Hepatocyte (in vitro differentiated cells): Measurements from ENCODE around the gene PSMD8. TPM values are rescaled to one million over a fixed set of nuclear protein-coding genes. Genes with fewer than 3 reads are reported as not detected.
A peak's percentile ranks its signal among the peaks of the same experiment; 100 is the strongest.

Experiments
- DNase-seq: peaks from one replicate; pipeline ENCODE4 v3.0.0-alpha.2; 2016; ENCODE audit warnings: low spot score
- H2AFZ ChIP-seq: fragments of 200-600 bp; sonication (generic); 2 replicates; pipeline ENCODE4 v1.6.0; 2016; ENCODE audit warnings: antibody characterized with exemption, mild to moderate bottlenecking
- H3K27ac ChIP-seq: fragments of 200-600 bp; sonication (generic); 2 replicates; pipeline ENCODE4 v1.5.1; 2016; ENCODE audit warnings: mild to moderate bottlenecking
- H3K27me3 ChIP-seq: fragments of 200-600 bp; sonication (generic); 2 replicates; pipeline ENCODE4 v1.6.1; 2016
- H3K36me3 ChIP-seq: fragments of 200-600 bp; sonication (generic); replicated peaks from 2 replicates; pipeline ENCODE4 v1.5.1; 2016; ENCODE audit warnings: low read depth; ENCODE audit not compliant: insufficient read depth
- H3K4me1 ChIP-seq: fragments of 200-600 bp; sonication (generic); 2 replicates; pipeline ENCODE4 v1.5.1; 2016; ENCODE audit warnings: mild to moderate bottlenecking, moderate library complexity; ENCODE audit not compliant: insufficient read depth
- H3K4me2 ChIP-seq: fragments of 200-600 bp; sonication (generic); 2 replicates; pipeline ENCODE4 v1.6.0; 2016
- H3K4me3 ChIP-seq: fragments of 200-600 bp; sonication (generic); 2 replicates; pipeline ENCODE4 v1.5.1; 2016; ENCODE audit warnings: mild to moderate bottlenecking
- H3K79me2 ChIP-seq: fragments of 200-600 bp; sonication (generic); 2 replicates; pipeline ENCODE4 v1.6.0; 2017; ENCODE audit warnings: mild to moderate bottlenecking
- H3K9me2 ChIP-seq: fragments of 200-600 bp; sonication (generic); replicated peaks from 2 replicates; pipeline ENCODE4 v1.6.0; 2017; ENCODE audit warnings: mild to moderate bottlenecking; ENCODE audit not compliant: insufficient read depth
- H3K9me3 ChIP-seq: fragments of 200-600 bp; sonication (generic); 2 replicates; pipeline ENCODE4 v1.5.1; 2016; ENCODE audit warnings: low read depth, mild to moderate bottlenecking
- H4K20me1 ChIP-seq: fragments of 200-600 bp; sonication (generic); 2 replicates; pipeline ENCODE4 v1.6.0; 2016; ENCODE audit warnings: mild to moderate bottlenecking; ENCODE audit not compliant: insufficient read depth, poor library complexity, severe bottlenecking
- EZH2 ChIP-seq: fragments of 200-600 bp; sonication (generic); IDR thresholded peaks from 2 replicates; pipeline ENCODE4 v1.6.1; 2016; ENCODE audit warnings: antibody characterized with exemption, mild to moderate bottlenecking, borderline replicate concordance
- EZH2phosphoT487 ChIP-seq: fragments of 200-600 bp; sonication (generic); IDR thresholded peaks from one replicate; pipeline ENCODE4 v1.6.1; 2018; ENCODE audit warnings: antibody characterized with exemption, mild to moderate bottlenecking, low read depth, moderate library complexity; ENCODE audit not compliant: unreplicated experiment, severe bottlenecking
- WGBS: methylation state at CpG from one replicate; pipeline ENCODE4 v1.1.6; 2016; ENCODE audit warnings: low lambda C conversion rate; ENCODE audit errors: missing lambda C conversion rate; 5-methylcytosine and 5-hydroxymethylcytosine counted together
- polyA plus RNA-seq: library from polyadenylated mRNA; unstranded; fragments of >200 nt; fragmentation: Nextera tagmentation; extraction: Ambion mirVana; gene quantifications from 2 replicates; pipeline ENCODE4 v1.2.1, GENCODE V29; 2016
- total RNA-seq: library from RNA; depleted of rRNA; stranded (reverse); fragments of >200 nt; gene quantifications from 2 replicates; pipeline ENCODE4 v1.2.3, GENCODE V29; 2014
- TF ChIP-seq, protein P1 (sequence below): fragments of 200-600 bp; sonication (generic); IDR thresholded peaks from 2 replicates; pipeline ENCODE4 v1.5.1; 2016; ENCODE audit warnings: antibody characterized with exemption, mild to moderate bottlenecking; ENCODE audit not compliant: poor library complexity

PSMD8 gene
- total and polyA plus RNA-seq, 2 experiments from 2014 or later = 250 to 278 TPM

DNA sequence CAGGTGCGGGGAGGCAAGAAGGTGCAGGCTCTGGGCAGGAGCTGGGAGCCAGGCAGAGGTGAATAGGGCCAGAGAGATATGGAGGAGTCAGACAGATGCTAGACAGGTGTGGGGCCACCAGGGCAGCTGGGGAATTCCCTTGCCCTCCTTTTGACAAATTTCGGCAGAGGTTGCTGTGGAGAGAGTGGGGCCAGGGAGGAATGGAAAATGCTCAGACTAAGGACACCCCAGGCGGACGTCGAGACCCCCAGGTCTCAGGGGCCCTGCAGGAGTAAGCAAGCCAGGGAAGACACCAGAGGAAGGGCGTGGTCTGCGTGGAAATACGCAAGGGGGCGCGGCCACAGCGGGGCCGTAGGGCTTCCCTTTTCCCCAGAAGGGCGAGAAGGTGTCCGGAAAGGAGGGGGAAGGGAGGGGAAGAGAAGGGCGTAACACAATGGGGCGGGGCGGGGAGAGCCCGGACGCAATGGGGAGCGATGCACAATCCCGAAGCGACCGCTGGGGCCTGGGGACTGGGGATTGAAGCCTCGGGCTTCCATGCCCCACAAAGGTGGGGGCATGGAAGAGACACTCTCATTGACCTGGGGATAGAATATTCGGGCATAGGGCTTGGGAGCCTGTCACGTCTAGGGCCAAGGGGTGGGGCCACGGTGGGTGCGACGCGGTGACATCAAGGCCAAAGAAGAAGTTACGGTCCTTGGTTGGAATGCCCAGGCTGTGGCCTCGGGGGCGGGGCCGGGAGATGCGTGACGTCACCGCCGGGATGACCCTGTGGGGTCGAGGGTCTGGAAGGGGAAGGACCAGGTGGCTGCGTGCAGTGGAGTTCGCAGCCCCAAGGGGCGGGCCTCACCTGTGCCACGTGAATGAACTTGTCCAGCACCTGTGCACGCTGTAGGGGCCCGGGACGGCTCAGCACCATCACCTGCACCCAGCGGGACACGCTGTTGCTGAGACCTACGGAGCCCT lies 43.5 kb downstream of the PSMD8 start:
- no peak overlapping the region for H3K27ac ChIP-seq
- no peaks in the 10 kb centered on the region for H3K36me3 ChIP-seq
- peak overlapping the region; percentile 60 for H2AFZ ChIP-seq
- WGBS = 8% methylated on average over 38 of the region's 49 CpGs
- H3K4me3 ChIP-seq = no peak overlapping the region
- no peaks in the 10 kb centered on the region for H3K9me3 ChIP-seq
- H3K9me2 ChIP-seq = no peaks in the 10 kb centered on the region
- H4K20me1 ChIP-seq = no peaks in the 10 kb centered on the region
- peak overlapping the region; percentile 91 for H3K4me2 ChIP-seq
- no peaks in the 10 kb centered on the region for H3K27me3 ChIP-seq
- DNase-seq = peak; percentile 78
- peaks cover 8% of the 10 kb centered on the region for H3K4me1 ChIP-seq
- H3K79me2 ChIP-seq = no peaks in the 10 kb centered on the region
- TF ChIP-seq, protein P1, sequence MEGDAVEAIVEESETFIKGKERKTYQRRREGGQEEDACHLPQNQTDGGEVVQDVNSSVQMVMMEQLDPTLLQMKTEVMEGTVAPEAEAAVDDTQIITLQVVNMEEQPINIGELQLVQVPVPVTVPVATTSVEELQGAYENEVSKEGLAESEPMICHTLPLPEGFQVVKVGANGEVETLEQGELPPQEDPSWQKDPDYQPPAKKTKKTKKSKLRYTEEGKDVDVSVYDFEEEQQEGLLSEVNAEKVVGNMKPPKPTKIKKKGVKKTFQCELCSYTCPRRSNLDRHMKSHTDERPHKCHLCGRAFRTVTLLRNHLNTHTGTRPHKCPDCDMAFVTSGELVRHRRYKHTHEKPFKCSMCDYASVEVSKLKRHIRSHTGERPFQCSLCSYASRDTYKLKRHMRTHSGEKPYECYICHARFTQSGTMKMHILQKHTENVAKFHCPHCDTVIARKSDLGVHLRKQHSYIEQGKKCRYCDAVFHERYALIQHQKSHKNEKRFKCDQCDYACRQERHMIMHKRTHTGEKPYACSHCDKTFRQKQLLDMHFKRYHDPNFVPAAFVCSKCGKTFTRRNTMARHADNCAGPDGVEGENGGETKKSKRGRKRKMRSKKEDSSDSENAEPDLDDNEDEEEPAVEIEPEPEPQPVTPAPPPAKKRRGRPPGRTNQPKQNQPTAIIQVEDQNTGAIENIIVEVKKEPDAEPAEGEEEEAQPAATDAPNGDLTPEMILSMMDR = no peak
- TF ChIP-seq EZH2 (no peak), EZH2phosphoT487 (no peak)

GRCh38 chr19:38420935-38421334 lies 46.6 kb downstream of the PSMD8 start:
- 88% methylated on average over 9 of the region's 9 CpGs for WGBS
- TF ChIP-seq, protein P1 = no peak
- no peak for TF ChIP-seq EZH2
- TF ChIP-seq EZH2phosphoT487 = no peak
- no peaks in the 10 kb centered on the region for H3K79me2 ChIP-seq
- no peak overlapping the region for H2AFZ ChIP-seq
- no peak for DNase-seq
- H3K36me3 ChIP-seq = no peaks in the 10 kb centered on the region
- no peaks in the 10 kb centered on the region for H3K27me3 ChIP-seq
- H3K9me3 ChIP-seq = no peaks in the 10 kb centered on the region
- H4K20me1 ChIP-seq = no peaks in the 10 kb centered on the region
- no peak overlapping the region for H3K4me3 ChIP-seq
- H3K9me2 ChIP-seq = no peaks in the 10 kb centered on the region
- H3K27ac ChIP-seq = no peak overlapping the region
- H3K4me2 ChIP-seq = no peak overlapping the region
- peaks cover 8% of the 10 kb centered on the region for H3K4me1 ChIP-seq

DNA sequence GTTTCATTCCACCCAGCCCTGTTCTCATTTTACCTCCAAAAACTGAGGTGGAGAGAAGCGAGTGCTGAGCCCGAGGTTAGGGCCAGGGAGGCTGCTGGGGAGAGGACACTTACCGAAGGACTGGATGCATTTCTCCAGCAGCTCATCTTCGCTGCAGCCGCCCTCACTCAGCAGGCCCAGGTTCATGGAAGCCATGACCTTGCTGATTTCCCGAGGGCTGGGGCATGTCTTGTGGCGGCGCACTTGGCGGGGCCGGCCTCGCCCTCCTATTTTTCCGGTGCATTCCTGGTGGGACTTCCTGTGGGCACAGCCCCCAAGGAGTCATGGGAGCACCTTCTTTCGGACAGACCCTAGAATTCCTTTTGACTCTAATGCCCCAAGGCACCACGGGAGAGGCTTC lies 47.5 kb downstream of the PSMD8 start:
- H3K9me3 ChIP-seq = no peaks in the 10 kb centered on the region

More for the DNA sequence above, 47.5 kb downstream of the PSMD8 start:
- Histone ChIP-seq H3K27me3 (no peaks in the 10 kb centered on the region), H3K9me2 (no peaks in the 10 kb centered on the region), H3K4me3 (no peak overlapping the region), H3K4me2 (no peak overlapping the region), H2AFZ (no peak overlapping the region), H3K4me1 (peaks cover 8% of the 10 kb centered on the region), H4K20me1 (no peaks in the 10 kb centered on the region), H3K27ac (no peak overlapping the region), H3K36me3 (no peaks in the 10 kb centered on the region), H3K79me2 (no peaks in the 10 kb centered on the region)
- no peak for DNase-seq
- TF ChIP-seq, protein P1 = no peak
- no peak for TF ChIP-seq EZH2
- no peak for TF ChIP-seq EZH2phosphoT487
- 91% methylated on average over 14 of the region's 14 CpGs for WGBS
